NT2/D1 (cell line): ENCODE data around the gene ADAMTS10.

Experiments used
- SUZ12 ChIP-seq: IDR thresholded peaks from 2 replicates; pipeline ENCODE4 v1.6.1; 2011; ENCODE audit not compliant: insufficient read length, insufficient read depth; ENCODE audit errors: extremely low read depth
- YY1 ChIP-seq: IDR thresholded peaks from 2 replicates; pipeline ENCODE4 v1.6.1; 2011; ENCODE audit not compliant: insufficient read length, insufficient read depth
- ZNF274 ChIP-seq: IDR thresholded peaks from 2 replicates; pipeline ENCODE4 v1.6.1; 2011; ENCODE audit warnings: mild to moderate bottlenecking, low read depth, low read length

DNA sequence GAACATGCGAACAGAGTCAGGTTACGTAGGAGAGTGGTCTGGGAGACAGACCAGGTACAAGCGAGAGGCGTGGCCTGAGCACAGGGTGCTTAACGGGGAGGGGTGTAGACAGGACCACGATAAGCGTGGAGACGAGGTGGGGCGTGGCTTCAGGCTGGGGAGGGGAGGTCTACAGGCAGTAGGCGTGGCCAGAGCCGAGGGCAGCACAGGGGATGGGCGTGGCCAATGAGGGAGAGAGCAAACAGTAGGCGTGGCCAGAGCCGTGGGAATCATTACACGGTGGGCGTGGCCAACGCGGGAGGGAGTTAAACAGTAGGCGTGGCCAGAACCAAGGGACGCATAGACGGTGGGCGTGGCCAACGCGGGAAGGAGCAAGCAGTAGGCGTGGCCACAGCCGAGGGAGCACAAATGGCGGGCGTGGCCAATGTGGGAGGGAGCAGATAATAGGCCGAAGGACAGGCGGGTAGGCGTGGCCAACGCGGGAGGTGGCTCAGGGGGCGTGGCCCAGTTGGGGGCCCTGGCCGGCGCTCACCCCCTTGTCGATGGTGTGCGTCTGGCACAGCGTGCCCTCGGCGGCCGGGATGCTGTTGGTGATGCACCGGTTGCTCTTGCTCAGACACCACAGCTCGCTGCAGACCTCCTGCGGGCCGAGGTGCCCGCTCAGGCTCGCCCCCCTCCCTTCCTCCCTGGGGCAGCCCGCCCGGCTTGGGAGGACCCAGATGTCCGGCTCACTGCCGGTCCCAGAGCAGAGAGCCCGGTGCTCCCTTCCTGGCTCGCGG is 18.1 kb downstream of the ADAMTS10 start:
- no peak for TF ChIP-seq ZNF274
- TF ChIP-seq SUZ12 = no peak
- TF ChIP-seq YY1 = no peak
